Fibroblast of pulmonary artery (primary cell): Measurements from ENCODE around the gene ACADL.
"Not testable (repeated sequence)": the region's sequence is repeated elsewhere in the genome, so short reads cannot be mapped to it uniquely, and the experiment has no call there.

Experiments used
- DNase-seq: peaks from one replicate; pipeline ENCODE4 v3.0.0-alpha.2; 2010; ENCODE audit warnings: low read depth
- H3K4me3 ChIP-seq: replicated peaks from 2 replicates; pipeline ENCODE4 v1.5.1; 2011; ENCODE audit warnings: low read depth, mild to moderate bottlenecking, control low read depth, low read length, moderate library complexity
- CTCF ChIP-seq: IDR thresholded peaks from 2 replicates; pipeline ENCODE4 v1.5.1; 2011; ENCODE audit warnings: mild to moderate bottlenecking, control low read depth, low read length, inconsistent platforms; ENCODE audit errors: missing control alignments

The ACADL gene

DNA sequence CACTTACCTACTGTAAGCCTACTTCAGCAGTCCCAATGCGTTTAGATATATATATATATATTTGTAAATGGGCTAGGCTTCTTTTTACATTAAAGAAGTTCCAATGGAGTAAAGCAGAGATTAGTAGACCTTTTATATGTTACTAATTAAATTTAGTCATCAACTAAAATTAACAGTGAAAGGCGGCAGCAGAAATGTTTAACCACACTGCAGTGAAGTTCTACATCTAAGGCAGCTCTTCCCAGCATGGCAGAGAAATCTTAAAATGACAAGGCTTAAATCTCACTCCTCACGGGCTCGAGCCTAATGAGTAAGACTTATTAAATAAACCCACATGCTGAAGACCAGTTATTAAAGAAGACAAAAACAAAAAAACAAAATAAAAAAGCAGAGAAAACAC is 34.9 kb downstream of the ACADL start:
- TF ChIP-seq CTCF, result no peak
- DNase-seq, result no peak
- no peak overlapping the region for H3K4me3 ChIP-seq

DNA sequence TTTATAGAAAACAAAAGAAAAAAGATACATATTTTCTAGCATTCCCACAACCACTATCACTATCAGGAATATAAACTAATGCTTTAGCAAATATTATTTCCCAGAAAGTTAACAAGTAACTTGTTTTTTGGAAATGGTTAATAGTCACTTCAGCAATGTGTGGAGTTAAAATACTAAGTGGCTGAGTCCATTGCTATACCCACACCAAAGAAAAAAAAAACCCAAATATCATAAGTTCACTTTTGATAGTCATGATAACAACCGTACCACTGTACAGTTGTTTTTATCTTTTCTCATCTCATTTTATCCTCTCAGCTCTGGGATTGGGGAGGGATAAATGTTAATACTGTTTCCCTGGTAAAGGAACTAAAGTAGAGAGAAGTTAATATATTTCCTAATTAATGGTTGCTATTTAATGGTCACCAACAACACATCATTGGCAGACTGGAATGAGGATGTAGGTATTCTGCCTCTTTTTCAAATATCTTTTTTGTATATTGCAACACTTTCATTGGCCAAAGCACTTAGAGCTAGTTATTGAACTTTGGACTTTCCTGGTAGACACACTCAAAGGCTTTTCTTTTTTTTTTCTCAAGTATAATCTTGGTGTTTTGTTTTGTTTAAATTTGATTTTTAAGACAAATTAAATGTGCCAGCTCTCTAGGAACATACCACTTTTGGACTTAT is 35.7 kb downstream of the ACADL start:
- H3K4me3 ChIP-seq, result no peak overlapping the region
- DNase-seq, result no peak
- TF ChIP-seq CTCF, result no peak

- no peak for DNase-seq
- TF ChIP-seq CTCF, result no peak
- no peak overlapping the region for H3K4me3 ChIP-seq
Observed at GRCh38 chr2:210188755-210189154, 36.5 kb downstream of the ACADL start.

DNA sequence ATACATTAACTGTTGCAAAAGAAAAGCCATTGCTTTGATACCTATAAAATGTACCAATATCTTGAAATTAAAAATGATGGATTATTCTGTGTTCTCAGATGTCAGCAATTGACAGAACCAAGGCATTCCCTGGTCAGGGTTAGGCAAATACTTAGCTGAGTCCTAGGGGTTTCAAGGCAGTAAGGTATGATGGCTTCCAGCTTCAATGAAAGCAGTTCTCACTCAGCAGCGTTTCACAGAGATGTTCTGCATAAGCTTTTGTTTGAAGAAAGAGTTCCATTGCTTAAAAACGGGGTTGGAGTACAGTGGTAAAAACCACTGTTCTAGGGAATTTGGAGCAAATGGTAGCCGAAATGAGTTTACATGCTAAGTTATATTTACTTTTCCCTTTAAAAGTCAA is 37.1 kb downstream of the ACADL start:
- no peak for TF ChIP-seq CTCF
- no peak overlapping the region for H3K4me3 ChIP-seq
- no peak for DNase-seq

- not testable (repeated sequence) for DNase-seq, H3K4me3 ChIP-seq
Observed at GRCh38 chr2:210183936-210184335, 41.3 kb downstream of the ACADL start.

DNA sequence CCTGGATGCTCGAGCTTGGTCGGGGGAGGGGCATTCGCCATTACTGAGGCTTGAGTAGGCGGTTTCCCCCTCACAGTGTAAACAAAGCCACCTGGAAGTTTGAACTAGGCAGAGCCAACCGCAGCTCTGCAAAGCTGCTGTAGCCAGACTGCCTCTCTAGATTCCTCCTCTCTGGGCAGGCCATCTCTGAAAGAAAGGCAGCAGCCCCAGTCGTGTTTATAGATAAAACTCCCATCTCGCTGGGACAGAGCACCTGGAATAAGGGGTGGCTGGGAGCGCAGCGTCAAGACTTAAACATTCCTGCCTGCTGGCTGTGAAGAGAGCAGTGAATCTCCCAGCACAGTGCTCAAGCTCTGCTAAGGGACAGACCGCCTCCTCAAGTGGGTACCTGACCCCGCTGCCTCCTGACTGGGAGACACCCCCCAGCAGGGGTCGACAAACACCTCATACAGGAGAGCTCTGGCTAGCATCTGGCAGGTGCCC is 43.6 kb downstream of the ACADL start:
- DNase-seq, H3K4me3 ChIP-seq: not testable (repeated sequence)

GRCh38 chr2:210181033-210181605 is 44.1 kb downstream of the ACADL start:
- not testable (repeated sequence) for DNase-seq, H3K4me3 ChIP-seq

DNA sequence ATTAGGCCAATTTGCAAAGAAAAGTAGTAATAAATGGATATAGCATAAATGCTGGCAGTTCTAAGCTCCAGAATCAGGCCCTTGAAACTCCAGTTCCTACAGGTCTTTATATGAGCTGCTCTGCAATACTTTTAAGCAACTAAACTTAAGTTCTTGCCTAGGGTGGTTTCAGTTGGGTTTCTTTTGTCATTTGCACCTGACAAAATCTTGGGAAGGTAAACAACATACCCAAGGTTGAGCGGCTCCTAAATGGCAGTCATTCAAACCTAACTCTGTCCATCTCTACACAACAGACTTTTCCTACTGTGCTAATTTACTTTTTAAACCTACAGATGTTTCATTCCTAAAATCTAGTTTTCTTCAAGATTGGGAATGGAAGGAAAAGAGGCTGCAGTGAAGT is 44.8 kb downstream of the ACADL start:
- no peak overlapping the region for H3K4me3 ChIP-seq
- TF ChIP-seq CTCF, result no peak
- no peak for DNase-seq
